DND-41 (cell line): Measurements from ENCODE around the gene TMEM243.

Experiments
- ATAC-seq: fragments of 200-7000 bp; cut with Tn5 transposase; 3 replicates; pipeline ENCODE4 v1.9.1; 2021; ENCODE audit warnings: low read depth; ENCODE audit not compliant: insufficient read depth
- DNase-seq: peaks from one replicate; pipeline ENCODE4 v3.0.0-alpha.2; 2020
- H2AFZ ChIP-seq: 2 replicates; pipeline ENCODE4 v1.6.0; 2012; ENCODE audit warnings: low read depth, low read length
- H3K27ac ChIP-seq: 2 replicates; pipeline ENCODE4 v1.5.1; 2012; ENCODE audit warnings: low read length, inconsistent platforms
- H3K27me3 ChIP-seq: fragments of 200-600 bp; sonication (generic); 2 replicates; pipeline ENCODE4 v1.6.0; 2012; ENCODE audit warnings: low read length, mild to moderate bottlenecking, inconsistent platforms; ENCODE audit not compliant: insufficient read depth, poor library complexity
- H3K36me3 ChIP-seq: 2 replicates; pipeline ENCODE4 v1.5.1; 2012; ENCODE audit warnings: low read length, inconsistent platforms; ENCODE audit not compliant: insufficient read depth
- H3K4me1 ChIP-seq: 2 replicates; pipeline ENCODE4 v1.5.1; 2012; ENCODE audit warnings: mild to moderate bottlenecking, low read length; ENCODE audit not compliant: insufficient read depth
- H3K4me2 ChIP-seq: 2 replicates; pipeline ENCODE4 v1.6.0; 2012; ENCODE audit warnings: mild to moderate bottlenecking, moderate library complexity, low read length, inconsistent platforms; ENCODE audit not compliant: insufficient read depth
- H3K4me3 ChIP-seq, 2 experiments: fragments of 200-600 bp in 1 of 2; shearing (Covaris generic) in 1 of 2; 2 replicates each; pipeline ENCODE4 v1.5.1; 2012 to 2016; ENCODE audit warnings: inconsistent platforms in 2 of 2, low read length in 2 of 2, mild to moderate bottlenecking in 2 of 2, low read depth in 1 of 2, moderate library complexity in 1 of 2
- H3K79me2 ChIP-seq: 2 replicates; pipeline ENCODE4 v1.6.0; 2012; ENCODE audit warnings: low read length, inconsistent platforms; ENCODE audit not compliant: insufficient read depth
- H3K9ac ChIP-seq: 2 replicates; pipeline ENCODE4 v1.6.0; 2012; ENCODE audit warnings: low read depth, mild to moderate bottlenecking, inconsistent platforms, low read length, moderate library complexity
- H3K9me3 ChIP-seq: 2 replicates; pipeline ENCODE4 v1.5.1; 2012; ENCODE audit warnings: low read length, moderate library complexity, mild to moderate bottlenecking, inconsistent platforms; ENCODE audit not compliant: insufficient read depth, severe bottlenecking
- H4K20me1 ChIP-seq: 2 replicates; pipeline ENCODE4 v1.6.0; 2012; ENCODE audit warnings: low read length; ENCODE audit not compliant: insufficient read depth
- CTCF ChIP-seq: IDR thresholded peaks from 2 replicates; pipeline ENCODE4 v1.5.1; 2012; ENCODE audit warnings: borderline replicate concordance, low read length, moderate library complexity, mild to moderate bottlenecking; ENCODE audit not compliant: poor library complexity, severe bottlenecking; ENCODE audit errors: extremely low read depth
- EZH2 ChIP-seq: IDR thresholded peaks from 3 replicates; pipeline ENCODE4 v1.6.1; 2012; ENCODE audit warnings: borderline replicate concordance, low read depth, mild to moderate bottlenecking, moderate library complexity, low read length, inconsistent platforms; ENCODE audit not compliant: severe bottlenecking

The TMEM243 gene

GRCh38 chr7:87164433-87164832, 55.1 kb downstream of the TMEM243 start:
- ATAC-seq (no peak), DNase-seq (no peak)
- peaks cover 89% of the 10 kb centered on the region for H3K79me2 ChIP-seq
- H3K36me3 ChIP-seq: peaks cover 82% of the 10 kb centered on the region
- H3K9me3 ChIP-seq: no peaks in the 10 kb centered on the region
- no peaks in the 10 kb centered on the region for H3K27me3 ChIP-seq
- H3K4me1 ChIP-seq: no peaks in the 10 kb centered on the region
- H3K4me2 ChIP-seq: no peak overlapping the region
- H2AFZ ChIP-seq: no peak overlapping the region
- no peak for TF ChIP-seq EZH2
- no peak overlapping the region for H3K4me3 ChIP-seq
- H3K9ac ChIP-seq: no peak overlapping the region
- H3K27ac ChIP-seq: no peak overlapping the region
- H4K20me1 ChIP-seq: peaks cover 28% of the 10 kb centered on the region

GRCh38 chr7:87159538-87159937, 60.0 kb downstream of the TMEM243 start:
- DNase-seq: no peak
- Histone ChIP-seq H3K36me3 (peaks cover 58% of the 10 kb centered on the region), H3K4me3 (no peak overlapping the region), H4K20me1 (peaks cover 59% of the 10 kb centered on the region), H3K79me2 (peaks cover 99% of the 10 kb centered on the region), H3K27me3 (no peaks in the 10 kb centered on the region), H3K9ac (no peak overlapping the region), H3K27ac (no peak overlapping the region), H3K4me1 (peaks cover 25% of the 10 kb centered on the region), H3K9me3 (no peaks in the 10 kb centered on the region), H2AFZ (no peak overlapping the region), H3K4me2 (peak overlapping the region; percentile 9; the same call in 1 of the 2 replicates)
- TF ChIP-seq EZH2: no peak
- no peak for TF ChIP-seq CTCF
- no peak for ATAC-seq

- Histone ChIP-seq H3K36me3 (peaks cover 36% of the 10 kb centered on the region), H3K4me2 (peak overlapping the region; percentile 82), H2AFZ (no peak overlapping the region), H3K79me2 (peaks cover 97% of the 10 kb centered on the region), H3K9me3 (no peaks in the 10 kb centered on the region), H3K27ac (no peak overlapping the region), H4K20me1 (peaks cover 60% of the 10 kb centered on the region), H3K27me3 (no peaks in the 10 kb centered on the region), H3K9ac (no peak overlapping the region), H3K4me1 (peaks cover 36% of the 10 kb centered on the region), H3K4me3 (peak overlapping the region in 1 of 2 experiments; percentile 36; a peak in 1 of 4 replicates)
- no peak for ATAC-seq
- DNase-seq: no peak
- TF ChIP-seq CTCF (no peak), EZH2 (no peak)
These were observed 62.8 kb downstream of the TMEM243 start for GRCh38 chr7:87156709-87157108.

- Histone ChIP-seq H3K79me2 (peaks cover 88% of the 10 kb centered on the region), H3K4me3 (peak overlapping the region in 1 of 2 experiments; percentile 36; a peak in 1 of 4 replicates), H3K9me3 (no peaks in the 10 kb centered on the region), H3K4me2 (peak overlapping the region; percentile 82), H4K20me1 (peaks cover 60% of the 10 kb centered on the region), H3K27me3 (no peaks in the 10 kb centered on the region), H3K27ac (no peak overlapping the region), H2AFZ (no peak overlapping the region), H3K36me3 (peaks cover 36% of the 10 kb centered on the region), H3K9ac (no peak overlapping the region), H3K4me1 (peaks cover 45% of the 10 kb centered on the region)
- ATAC-seq (no peak), DNase-seq (no peak)
- TF ChIP-seq EZH2 (no peak), CTCF (no peak)
These were observed 63.7 kb downstream of the TMEM243 start for GRCh38 chr7:87155788-87156187.
